BJ (cell line): ENCODE data around the gene SPAG16. TPM values are rescaled to one million over a fixed set of nuclear protein-coding genes. Genes with fewer than 3 reads are reported as not detected.

ENCODE experiments used
- CTCF ChIA-PET: fragments of 350-600 bp; formaldehyde crosslinking; extraction: SDS; loops from one replicate; lab custom pipeline; 2021; ENCODE audit warnings: antibody characterized with exemption, inconsistent platforms; lab: Yijun Ruan, JAX
- POLR2A ChIA-PET: fragments of 300-600 bp; sonication (Branson Sonifier 250); formaldehyde crosslinking; extraction: SDS; loops from one replicate; lab custom pipeline; 2021; ENCODE audit warnings: antibody characterized with exemption; lab: Charles Lee
- DNase-seq: peaks from one replicate; pipeline ENCODE4 v3.0.0-alpha.2; 2011; ENCODE audit warnings: low read depth
- H3K27me3 ChIP-seq: 2 replicates; pipeline ENCODE4 v1.6.0; 2011; ENCODE audit warnings: low read length; ENCODE audit not compliant: control insufficient read depth, insufficient read depth
- H3K36me3 ChIP-seq: 2 replicates; pipeline ENCODE4 v1.5.1; 2011; ENCODE audit warnings: low read length; ENCODE audit not compliant: control insufficient read depth, insufficient read depth
- H3K4me3 ChIP-seq: 2 replicates; pipeline ENCODE4 v1.5.1; 2011; ENCODE audit warnings: low read depth, mild to moderate bottlenecking, control low read depth, low read length
- CTCF ChIP-seq: IDR thresholded peaks from 2 replicates; pipeline ENCODE4 v1.5.1; 2011; ENCODE audit warnings: low read depth, mild to moderate bottlenecking, control low read depth, inconsistent platforms, low read length, moderate library complexity; ENCODE audit not compliant: insufficient read depth
- polyA plus RNA-seq: library from polyadenylated mRNA; depleted of rRNA; stranded (reverse); fragments of >200 nt; gene quantifications from 2 replicates; pipeline ENCODE4 v1.2.3, GENCODE V29; 2011

SPAG16 gene
- polyA plus RNA-seq, 1 experiment: 11.0 TPM

- Histone ChIP-seq H3K36me3 (no peaks in the 10 kb centered on the region), H3K27me3 (no peaks in the 10 kb centered on the region), H3K4me3 (no peak overlapping the region)
- ChIA-PET POLR2A (no interaction called here), CTCF (no interaction called here)
- no peak for DNase-seq
- TF ChIP-seq CTCF: no peak
These were observed 1031.1 kb downstream of the SPAG16 start for GRCh38 chr2:214315324-214315723.

GRCh38 chr2:214320211-214320610 lies 1035.9 kb downstream of the SPAG16 start:
- ChIA-PET CTCF (interaction anchor here (0.7 to 0.9 kb wide), 2 partner anchors 9 to 12 kb away, joined by 3 read pairs; no protein-coding TSS in a partner anchor), POLR2A (no interaction called here)
- Histone ChIP-seq H3K27me3 (no peaks in the 10 kb centered on the region), H3K36me3 (no peaks in the 10 kb centered on the region), H3K4me3 (no peak overlapping the region)
- no peak for TF ChIP-seq CTCF
- DNase-seq: no peak

- CTCF ChIA-PET: interaction anchor here (0.6 kb wide), 1 partner anchor 181 kb away, joined by 3 read pairs; no protein-coding TSS in a partner anchor
- H3K27me3 ChIP-seq: no peaks in the 10 kb centered on the region
- TF ChIP-seq CTCF: no peak
- DNase-seq: no peak
- POLR2A ChIA-PET: no interaction called here
- H3K36me3 ChIP-seq: no peaks in the 10 kb centered on the region
- no peak overlapping the region for H3K4me3 ChIP-seq
These were observed 1038.4 kb downstream of the SPAG16 start for GRCh38 chr2:214322662-214323061.

GRCh38 chr2:214325404-214325803 lies 1041.1 kb downstream of the SPAG16 start:
- no peak for TF ChIP-seq CTCF
- Histone ChIP-seq H3K4me3 (no peak overlapping the region), H3K36me3 (no peaks in the 10 kb centered on the region), H3K27me3 (no peaks in the 10 kb centered on the region)
- ChIA-PET CTCF (interaction anchor here (0.7 kb wide), 1 partner anchor 703 kb away, joined by 3 read pairs; no protein-coding TSS in a partner anchor), POLR2A (no interaction called here)
- no peak for DNase-seq

GRCh38 chr2:214328941-214329340 lies 1044.7 kb downstream of the SPAG16 start:
- H3K27me3 ChIP-seq: no peaks in the 10 kb centered on the region
- ChIA-PET POLR2A (no interaction called here), CTCF (interaction anchor here (1.1 kb wide), 1 partner anchor 9 kb away, joined by 3 read pairs; no protein-coding TSS in a partner anchor)
- no peaks in the 10 kb centered on the region for H3K36me3 ChIP-seq
- H3K4me3 ChIP-seq: no peak overlapping the region
- no peak for TF ChIP-seq CTCF
- no peak for DNase-seq
